ENCODE data around the gene CPSF4.

Gene CPSF4

GRCh38 chr7:99468336-99468918 is 29.7 kb downstream of the CPSF4 start:
- Histone ChIP-seq H3K4me3 (ENCODE audit: low read length) (no peak overlapping the region), H3K79me2 (ENCODE audit: control insufficient read depth, low read length) (peaks cover 38% of the 10 kb centered on the region), H3K27me3 (ENCODE audit: control insufficient read depth, low read length) (no peaks in the 10 kb centered on the region), H3K9me3 (ENCODE audit: control insufficient read depth, insufficient read depth, low read length) (no peaks in the 10 kb centered on the region), H3K4me1 (ENCODE audit: control insufficient read depth, low read length) (peaks cover 25% of the 10 kb centered on the region), H4K20me1 (ENCODE audit: control insufficient read depth, insufficient read depth, low read depth, low read length) (no peaks in the 10 kb centered on the region), H3K9me2 (replicated peaks; ENCODE audit: control insufficient read depth, low read length) (no peaks in the 10 kb centered on the region), H3K36me3 (ENCODE audit: control insufficient read depth, low read length) (peaks cover 26% of the 10 kb centered on the region), H3K27ac (ENCODE audit: low read depth, low read length) (no peak overlapping the region), H3K4me2 (ENCODE audit: low read length) (no peak overlapping the region), H3F3A (ENCODE audit: control insufficient read depth, insufficient read depth) (peaks cover 2% of the 10 kb centered on the region; the same call in 1 of the 2 replicates)
- TF ChIP-seq CTCF (IDR thresholded peaks at IDR 0.05; ENCODE audit: low read depth, low read length, poor library complexity, severe bottlenecking) (no peak), EZH2phosphoT487 (IDR thresholded peaks at IDR 0.05; ENCODE audit: borderline replicate concordance, low read length) (no peak)

GRCh38 chr7:99469381-99470065 is 30.8 kb downstream of the CPSF4 start:
- Histone ChIP-seq H3K4me2 (ENCODE audit: low read length) (no peak overlapping the region), H3K9me3 (ENCODE audit: control insufficient read depth, insufficient read depth, low read length) (no peaks in the 10 kb centered on the region), H3K36me3 (ENCODE audit: control insufficient read depth, low read length) (peaks cover 23% of the 10 kb centered on the region), H3K4me1 (ENCODE audit: control insufficient read depth, low read length) (peaks cover 27% of the 10 kb centered on the region), H3K27me3 (ENCODE audit: control insufficient read depth, low read length) (no peaks in the 10 kb centered on the region), H3K79me2 (ENCODE audit: control insufficient read depth, low read length) (peaks cover 38% of the 10 kb centered on the region), H3K9me2 (replicated peaks; ENCODE audit: control insufficient read depth, low read length) (no peaks in the 10 kb centered on the region), H3K4me3 (ENCODE audit: low read length) (no peak overlapping the region), H3K27ac (ENCODE audit: low read depth, low read length) (no peak overlapping the region), H4K20me1 (ENCODE audit: control insufficient read depth, insufficient read depth, low read depth, low read length) (0 out of 2 replicates have a peak, but pooled peaks cover 3% of the 10 kb centered on the region), H3F3A (ENCODE audit: control insufficient read depth, insufficient read depth) (peaks cover 2% of the 10 kb centered on the region; the same call in 1 of the 2 replicates)
- TF ChIP-seq EZH2phosphoT487 (IDR thresholded peaks at IDR 0.05; ENCODE audit: borderline replicate concordance, low read length) (no peak), CTCF (IDR thresholded peaks at IDR 0.05; ENCODE audit: low read depth, low read length, poor library complexity, severe bottlenecking) (no peak)

DNA sequence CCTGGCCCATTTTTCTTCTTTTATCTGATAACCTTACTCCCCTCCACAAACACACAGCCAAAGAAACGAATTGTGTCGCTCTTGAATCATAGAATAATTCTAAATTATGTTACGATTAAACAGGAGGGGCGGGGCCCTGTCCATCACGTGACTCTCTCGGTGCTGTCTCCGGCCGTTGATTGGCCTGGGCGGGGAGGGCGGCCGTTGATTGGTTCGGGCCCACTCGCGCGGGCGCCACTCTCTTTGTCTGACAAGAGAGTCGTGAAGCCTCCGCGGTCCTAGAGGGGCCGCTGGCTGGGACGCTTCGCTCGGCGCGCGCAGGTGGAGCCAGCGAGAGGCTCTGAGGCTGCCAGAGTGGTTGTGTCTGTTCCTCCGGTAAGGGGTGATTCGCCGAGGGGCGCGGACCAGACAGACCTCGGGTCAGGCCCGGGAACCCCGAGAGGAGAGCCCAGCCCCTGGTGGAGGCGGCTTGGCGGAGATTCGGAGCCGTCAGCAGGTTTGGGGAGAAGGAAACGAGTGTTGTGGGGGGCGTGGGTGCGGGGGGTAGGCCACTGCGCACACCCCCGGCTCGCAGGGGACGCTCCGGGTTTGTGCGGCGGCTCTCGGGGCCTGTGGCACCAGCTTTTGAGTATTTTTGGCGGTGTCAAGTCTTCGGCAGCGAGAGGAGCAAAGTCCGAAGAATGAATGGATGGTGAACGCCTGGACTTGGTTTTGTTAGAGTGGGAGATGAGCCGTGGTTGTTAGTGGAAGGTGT is 34.0 kb downstream of the CPSF4 start, which contains the start of gene ZNF789:
Gene ZNF789 (plus strand): TSS at position 330 of the 754 bp plus-strand sequence. CDS start 3,567 bp downstream, outside the sequence.
- H3K4me1 ChIP-seq (ENCODE audit: control insufficient read depth, low read length) = peaks cover 20% of the 10 kb centered on the region
- H3K27me3 ChIP-seq (ENCODE audit: control insufficient read depth, low read length) = no peaks in the 10 kb centered on the region
- TF ChIP-seq CTCF (IDR thresholded peaks at IDR 0.05; ENCODE audit: low read depth, low read length, poor library complexity, severe bottlenecking) (no peak), EZH2phosphoT487 (IDR thresholded peaks at IDR 0.05; ENCODE audit: borderline replicate concordance, low read length) (no peak)
- H3K9me3 ChIP-seq (ENCODE audit: control insufficient read depth, insufficient read depth, low read length) = no peaks in the 10 kb centered on the region
- H3K9me2 ChIP-seq (replicated peaks; ENCODE audit: control insufficient read depth, low read length) = no peaks in the 10 kb centered on the region
- peak within 1 kb of the TSS; percentile 84 for H3K27ac ChIP-seq (ENCODE audit: low read depth, low read length)
- H3K79me2 ChIP-seq (ENCODE audit: control insufficient read depth, low read length) = peaks cover 50% of the 10 kb centered on the region
- H4K20me1 ChIP-seq (ENCODE audit: control insufficient read depth, insufficient read depth, low read depth, low read length) = peaks cover 10% of the 10 kb centered on the region
- peaks cover 36% of the 10 kb centered on the region for H3K36me3 ChIP-seq (ENCODE audit: control insufficient read depth, low read length)
- peaks cover 2% of the 10 kb centered on the region; the same call in 1 of the 2 replicates for H3F3A ChIP-seq (ENCODE audit: control insufficient read depth, insufficient read depth)
- peak within 1 kb of the TSS; percentile 69 for H3K4me2 ChIP-seq (ENCODE audit: low read length)
- H3K4me3 ChIP-seq (ENCODE audit: low read length) = peak within 1 kb of the TSS; percentile 82

Data from DOHH2 (cell line).